Activated T-cell treated with anti-CD3 and anti-CD28 coated beads, Interleukin-2, amount 50 U/mL, for 24 hours (primary cell): Measurements from ENCODE around the gene HOXA6.

Experiments used
- DNase-seq: peaks from one replicate; pipeline ENCODE4 v3.0.0-alpha.2; 2020
- H3K27ac Mint-ChIP-seq: 2 replicates; pipeline ENCODE4 v1.8.0; 2020; ENCODE audit warnings: mild to moderate bottlenecking, mixed read lengths
- H3K27me3 Mint-ChIP-seq: 2 replicates; pipeline ENCODE4 v1.8.0; 2020; ENCODE audit warnings: mixed read lengths
- H3K36me3 Mint-ChIP-seq: 2 replicates; pipeline ENCODE4 v1.8.0; 2020; ENCODE audit warnings: low read depth, mixed read lengths
- H3K4me1 Mint-ChIP-seq: 2 replicates; pipeline ENCODE4 v1.8.0; 2020; ENCODE audit warnings: low read depth, mixed read lengths
- H3K4me3 Mint-ChIP-seq: 2 replicates; pipeline ENCODE4 v1.8.0; 2020; ENCODE audit warnings: mild to moderate bottlenecking, moderate library complexity, mixed read lengths
- H3K9me3 Mint-ChIP-seq: 2 replicates; pipeline ENCODE4 v1.8.0; 2020; ENCODE audit warnings: mixed read lengths

HOXA6 gene

DNA sequence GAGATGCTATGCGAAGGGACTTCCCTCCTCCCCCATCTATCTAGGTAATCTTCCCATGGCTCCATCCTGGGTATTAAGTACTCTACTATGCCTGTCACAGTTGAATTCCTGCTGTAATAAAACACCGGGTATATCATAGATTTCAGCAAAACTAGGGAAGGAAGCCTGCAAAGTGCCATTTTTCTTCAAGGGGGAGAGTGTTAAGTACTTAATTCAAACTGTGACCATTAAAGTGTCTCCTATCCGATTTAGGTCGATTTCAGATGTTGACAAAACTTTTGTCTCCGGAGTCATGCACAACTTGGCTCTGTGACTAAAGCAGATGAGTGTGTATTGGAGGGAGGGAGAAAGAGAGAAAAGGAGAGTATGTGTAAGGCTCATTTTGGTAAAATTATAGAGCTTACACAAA lies 21.6 kb downstream of the HOXA6 start:
- Mint-ChIP-seq H3K27me3 (peaks cover 60% of the 10 kb centered on the region), H3K9me3 (no peaks in the 10 kb centered on the region), H3K36me3 (no peaks in the 10 kb centered on the region), H3K27ac (no peak overlapping the region), H3K4me3 (no peak overlapping the region), H3K4me1 (no peaks in the 10 kb centered on the region)
- no peak for DNase-seq

DNA sequence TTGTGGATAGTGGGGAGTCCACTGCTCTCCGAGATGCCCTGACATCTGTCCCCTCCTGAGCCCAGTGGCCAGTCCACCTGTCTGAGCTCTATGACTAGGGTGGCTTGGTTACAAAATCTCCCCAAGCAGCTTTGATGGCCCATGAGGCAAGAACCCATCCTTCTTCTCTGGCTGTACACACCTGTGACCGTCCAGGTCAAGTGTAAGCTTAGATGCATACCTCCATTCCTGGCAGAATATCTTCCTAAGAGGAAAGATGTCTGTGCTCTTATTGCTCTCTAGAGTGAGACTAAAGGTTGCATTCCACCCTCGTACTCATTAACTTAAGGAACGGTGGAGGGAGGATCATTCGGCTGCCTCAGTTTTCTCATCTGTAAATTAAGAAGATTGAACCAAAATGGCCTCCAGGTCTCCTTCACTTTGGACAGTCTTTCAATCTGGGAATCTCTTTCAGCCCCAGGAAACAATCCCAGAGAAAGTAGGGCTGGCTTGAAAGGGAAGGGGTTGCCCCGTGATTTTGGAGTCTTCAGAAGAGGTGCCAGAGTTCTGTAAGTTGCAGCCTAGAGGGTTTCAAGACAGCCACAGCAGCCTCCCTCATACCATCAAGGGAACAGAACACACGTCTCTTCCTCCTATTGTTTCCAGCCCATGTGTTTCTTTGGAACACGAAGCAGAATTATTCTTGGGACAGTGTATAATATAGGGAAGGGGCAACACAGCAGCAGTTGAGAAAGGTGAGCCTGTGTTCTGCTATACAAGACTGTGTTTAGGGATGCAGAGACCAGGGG lies 22.5 kb downstream of the HOXA6 start:
- Mint-ChIP-seq H3K4me1 (no peaks in the 10 kb centered on the region), H3K9me3 (no peaks in the 10 kb centered on the region), H3K36me3 (no peaks in the 10 kb centered on the region), H3K27me3 (peaks cover 59% of the 10 kb centered on the region), H3K27ac (no peak overlapping the region), H3K4me3 (no peak overlapping the region)
- no peak for DNase-seq

GRCh38 chr7:27124096-27124901 lies 23.3 kb downstream of the HOXA6 start:
- H3K27me3 Mint-ChIP-seq, result peaks cover 56% of the 10 kb centered on the region
- no peak overlapping the region for H3K4me3 Mint-ChIP-seq
- no peak for DNase-seq
- H3K27ac Mint-ChIP-seq, result no peak overlapping the region
- H3K4me1 Mint-ChIP-seq, result no peaks in the 10 kb centered on the region
- H3K9me3 Mint-ChIP-seq, result no peaks in the 10 kb centered on the region
- H3K36me3 Mint-ChIP-seq, result no peaks in the 10 kb centered on the region

GRCh38 chr7:27123477-27124053 lies 24.0 kb downstream of the HOXA6 start:
- Mint-ChIP-seq H3K9me3 (no peaks in the 10 kb centered on the region), H3K27me3 (peaks cover 49% of the 10 kb centered on the region), H3K27ac (no peak overlapping the region), H3K4me3 (no peak overlapping the region), H3K36me3 (no peaks in the 10 kb centered on the region), H3K4me1 (no peaks in the 10 kb centered on the region)
- DNase-seq, result no peak

DNA sequence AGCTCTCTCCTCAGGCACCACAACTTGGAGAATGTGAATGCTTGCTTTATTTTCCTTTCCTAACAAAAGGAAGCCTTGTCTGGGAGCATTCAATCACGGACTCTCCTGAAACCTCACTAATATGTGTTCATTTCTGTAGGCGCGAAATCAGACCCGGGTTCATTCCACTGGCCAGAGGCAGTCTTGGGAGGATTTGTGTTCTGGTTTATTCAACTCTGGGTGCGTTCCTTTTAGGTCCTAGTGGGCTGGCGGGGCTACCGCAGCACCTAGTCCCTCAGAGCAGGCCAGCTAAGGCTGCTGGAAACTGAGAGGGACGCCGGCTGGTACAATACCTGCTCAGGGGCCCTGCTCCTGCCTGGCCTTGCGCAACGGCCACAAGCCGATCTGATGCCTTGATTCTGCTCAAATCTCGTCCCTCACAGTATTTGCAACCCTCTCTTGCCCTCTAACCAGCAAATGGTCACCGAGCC lies 24.5 kb downstream of the HOXA6 start:
- no peaks in the 10 kb centered on the region for H3K36me3 Mint-ChIP-seq
- H3K4me1 Mint-ChIP-seq, result no peaks in the 10 kb centered on the region
- H3K9me3 Mint-ChIP-seq, result no peaks in the 10 kb centered on the region
- DNase-seq, result no peak
- no peak overlapping the region for H3K4me3 Mint-ChIP-seq
- peaks cover 47% of the 10 kb centered on the region for H3K27me3 Mint-ChIP-seq
- H3K27ac Mint-ChIP-seq, result no peak overlapping the region

DNA sequence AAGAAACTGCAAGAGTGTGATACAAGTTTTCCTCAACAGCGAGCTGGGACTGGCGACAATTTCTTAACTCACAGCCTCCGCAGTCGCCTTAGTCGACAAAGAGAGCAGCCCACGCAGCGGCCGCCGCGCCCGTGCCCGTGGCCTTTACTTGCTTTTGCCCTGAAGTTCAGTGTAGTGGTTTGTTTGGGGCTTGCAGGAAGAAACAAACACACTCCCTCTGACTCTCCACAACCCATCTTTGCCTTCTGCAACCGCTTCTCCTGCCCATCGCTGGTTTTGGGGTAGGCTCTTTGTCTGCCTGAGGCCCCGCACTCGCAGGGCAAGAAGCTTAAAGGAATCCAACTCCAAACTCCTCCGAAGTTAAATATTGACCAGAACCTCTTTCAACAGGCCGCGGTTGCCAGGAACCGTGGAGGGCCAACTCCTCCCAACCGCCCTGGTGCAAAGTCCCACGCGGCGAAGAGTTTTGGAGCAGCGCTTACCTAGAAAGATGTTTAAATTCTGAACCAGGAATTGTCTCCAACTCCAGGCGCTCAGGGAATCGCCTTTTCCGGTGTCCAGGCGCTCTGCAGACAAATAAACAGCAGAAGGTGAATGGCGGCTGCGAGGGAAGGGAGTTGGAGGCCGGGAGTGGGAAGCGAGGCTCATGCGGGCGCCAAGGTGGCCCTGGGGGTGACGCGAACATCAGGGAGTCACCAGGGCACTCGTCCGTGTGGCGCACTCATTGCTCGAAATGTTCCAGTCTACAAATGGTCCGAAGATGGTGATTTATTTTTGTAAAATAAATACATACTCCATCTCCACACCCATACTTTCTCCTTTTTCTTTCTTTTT lies 25.3 kb downstream of the HOXA6 start:
- Mint-ChIP-seq H3K9me3 (no peaks in the 10 kb centered on the region), H3K4me3 (no peak overlapping the region), H3K4me1 (no peaks in the 10 kb centered on the region), H3K27me3 (peaks cover 43% of the 10 kb centered on the region), H3K36me3 (no peaks in the 10 kb centered on the region), H3K27ac (no peak overlapping the region)
- DNase-seq, result no peak

DNA sequence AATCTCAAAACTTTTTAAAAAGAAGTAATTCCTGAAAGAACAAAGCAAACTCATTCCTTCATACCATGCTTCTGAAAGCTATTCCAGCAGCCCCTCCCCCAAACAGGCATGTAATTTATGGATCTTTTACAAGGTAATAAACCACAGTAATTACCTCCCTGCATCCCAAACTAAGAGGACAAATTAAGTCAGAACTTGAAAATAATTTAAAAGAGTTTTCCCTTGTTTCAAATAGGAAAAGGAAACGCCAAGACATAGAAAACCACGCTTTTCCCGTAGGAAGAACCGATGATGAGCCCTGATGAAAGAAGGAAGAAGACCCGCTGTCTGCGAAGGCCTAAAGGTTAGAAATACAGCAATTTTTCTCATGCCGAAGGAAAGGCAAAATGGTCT lies 25.9 kb downstream of the HOXA6 start:
- H3K4me3 Mint-ChIP-seq, result no peak overlapping the region
- H3K27me3 Mint-ChIP-seq, result peaks cover 37% of the 10 kb centered on the region
- no peak for DNase-seq
- H3K9me3 Mint-ChIP-seq, result no peaks in the 10 kb centered on the region
- H3K36me3 Mint-ChIP-seq, result no peaks in the 10 kb centered on the region
- no peak overlapping the region for H3K27ac Mint-ChIP-seq
- H3K4me1 Mint-ChIP-seq, result no peaks in the 10 kb centered on the region

DNA sequence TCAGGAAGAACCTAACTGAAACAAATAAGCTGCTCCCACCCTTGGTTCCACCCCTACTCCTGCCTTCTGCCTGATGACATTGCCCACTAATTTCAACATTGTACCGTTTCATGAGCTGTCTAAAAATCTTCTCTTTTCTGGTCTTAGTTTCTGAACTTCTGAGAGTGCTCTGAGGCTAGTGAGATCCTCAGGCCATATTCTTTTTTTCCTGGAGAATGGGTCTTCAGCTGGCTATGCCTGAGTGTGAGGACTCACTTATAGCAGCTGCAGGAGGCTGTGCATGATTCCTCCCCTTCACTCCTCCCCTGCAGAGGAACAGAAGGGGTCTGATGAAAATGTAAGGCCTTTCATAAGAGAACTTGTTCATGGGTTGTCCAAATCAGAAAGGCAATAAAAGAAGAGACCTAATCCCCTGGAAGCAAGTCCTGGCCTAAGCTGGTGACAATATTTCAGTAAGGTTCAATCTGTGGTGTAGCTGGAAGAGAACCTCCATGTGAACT lies 28.1 kb downstream of the HOXA6 start:
- peaks cover 26% of the 10 kb centered on the region for H3K27me3 Mint-ChIP-seq
- no peak overlapping the region for H3K4me3 Mint-ChIP-seq
- no peaks in the 10 kb centered on the region for H3K9me3 Mint-ChIP-seq
- H3K4me1 Mint-ChIP-seq, result no peaks in the 10 kb centered on the region
- H3K36me3 Mint-ChIP-seq, result no peaks in the 10 kb centered on the region
- DNase-seq, result no peak
- no peak overlapping the region for H3K27ac Mint-ChIP-seq

- Mint-ChIP-seq H3K27ac (no peak overlapping the region), H3K27me3 (peaks cover 21% of the 10 kb centered on the region)
Measured at GRCh38 chr7:27118580-27118979, 29.0 kb downstream of the HOXA6 start.

GRCh38 chr7:27117887-27118491 lies 29.6 kb downstream of the HOXA6 start:
- Mint-ChIP-seq H3K27me3 (peaks cover 24% of the 10 kb centered on the region), H3K36me3 (no peaks in the 10 kb centered on the region), H3K4me1 (no peaks in the 10 kb centered on the region), H3K27ac (no peak overlapping the region), H3K4me3 (no peak overlapping the region), H3K9me3 (no peaks in the 10 kb centered on the region)
- no peak for DNase-seq

More at GRCh38 chr7:27118580-27118979, 29.0 kb downstream of the HOXA6 start:
- Mint-ChIP-seq H3K9me3 (no peaks in the 10 kb centered on the region), H3K36me3 (no peaks in the 10 kb centered on the region), H3K4me3 (no peak overlapping the region), H3K4me1 (no peaks in the 10 kb centered on the region)
- DNase-seq, result no peak

DNA sequence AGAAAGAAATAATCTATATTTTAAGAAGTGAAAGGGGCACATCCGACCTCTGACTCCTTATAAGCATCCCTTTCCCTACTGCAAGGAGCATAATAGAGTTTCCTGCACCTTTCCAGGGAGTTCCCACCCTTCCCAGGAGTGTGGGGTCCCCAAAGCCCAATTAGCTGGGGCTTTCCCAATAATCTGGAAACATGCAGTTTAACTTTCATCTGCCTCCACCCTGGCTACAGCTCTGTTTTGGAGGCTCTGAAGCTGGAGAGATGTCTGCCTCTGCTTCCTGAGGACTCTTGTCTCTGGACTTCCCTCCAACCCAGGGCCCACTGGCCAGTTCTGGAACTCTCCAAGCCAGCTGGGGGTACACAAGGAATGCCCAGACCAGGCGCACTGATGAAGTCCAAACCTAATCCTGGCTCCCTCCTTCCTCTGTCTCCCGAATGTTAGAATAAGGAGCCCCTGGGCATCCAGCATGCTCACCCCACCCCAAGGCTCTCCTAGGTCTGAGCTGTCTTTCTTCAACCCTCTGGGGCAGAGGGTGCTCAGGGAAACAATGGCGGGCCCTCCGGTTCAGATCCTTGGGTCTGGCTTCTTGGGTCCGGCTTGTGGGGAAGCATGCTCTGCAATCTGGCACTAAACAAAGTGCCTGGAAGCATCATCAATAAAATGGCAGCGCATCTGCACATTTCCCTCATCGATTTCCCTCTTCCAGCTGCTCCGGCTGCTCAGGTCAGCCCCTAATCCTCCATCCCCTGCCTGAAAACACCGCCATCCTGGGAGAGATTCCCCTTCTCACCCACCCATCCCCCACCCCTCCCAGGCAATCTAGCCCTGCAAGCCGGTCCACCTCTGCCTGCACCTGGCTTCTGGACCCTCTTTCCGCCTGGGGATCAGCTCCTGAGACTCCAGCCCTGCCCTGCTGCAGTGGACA lies 30.4 kb downstream of the HOXA6 start:
- Mint-ChIP-seq H3K4me1 (no peaks in the 10 kb centered on the region), H3K9me3 (no peaks in the 10 kb centered on the region), H3K27ac (no peak overlapping the region), H3K27me3 (peaks cover 26% of the 10 kb centered on the region), H3K4me3 (no peak overlapping the region), H3K36me3 (no peaks in the 10 kb centered on the region)
- no peak for DNase-seq

DNA sequence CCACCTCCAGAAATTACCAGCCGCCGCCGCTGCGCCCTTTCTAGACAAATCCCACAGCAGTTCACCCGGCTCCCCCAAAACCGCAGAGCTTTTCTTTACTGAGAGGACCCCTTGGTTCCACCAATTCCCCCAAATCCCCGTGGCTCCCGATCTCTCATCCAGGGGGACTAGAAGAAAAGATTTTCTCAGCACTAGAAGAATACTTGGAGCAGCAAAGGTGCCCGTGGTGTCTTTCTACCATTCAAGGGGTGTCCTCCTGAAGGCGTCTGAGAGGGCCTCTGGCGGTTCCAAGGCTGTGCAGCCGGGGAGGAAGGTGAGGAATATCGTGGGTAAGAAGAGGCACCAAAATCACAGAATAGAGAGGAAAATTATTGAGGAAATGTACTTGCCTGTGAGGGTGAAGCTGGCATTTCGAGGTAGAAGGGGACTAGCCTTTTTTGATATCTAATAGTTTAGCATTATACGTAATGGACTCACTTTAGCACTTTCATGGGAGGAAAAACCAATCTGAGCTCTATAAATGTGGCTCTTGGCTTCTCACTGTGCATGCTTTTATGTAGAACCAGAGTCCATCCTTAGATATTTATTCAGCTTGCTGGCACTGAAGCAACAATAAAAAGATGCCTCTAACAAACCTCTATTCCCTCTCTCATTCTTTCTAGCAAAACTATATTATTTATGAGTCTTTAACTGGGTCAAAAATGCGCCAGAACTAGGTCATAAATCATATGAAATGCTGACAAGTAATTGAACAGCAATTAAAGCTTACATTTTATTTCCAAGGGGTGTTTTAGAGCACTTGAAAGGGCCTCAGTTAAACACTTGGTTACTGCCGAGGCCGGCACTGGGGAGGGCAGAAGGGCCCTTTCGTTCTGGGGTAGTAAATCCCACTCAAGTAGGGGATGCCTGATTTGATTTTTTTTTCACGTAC lies 31.3 kb downstream of the HOXA6 start:
- H3K27ac Mint-ChIP-seq, result no peak overlapping the region
- H3K9me3 Mint-ChIP-seq, result no peaks in the 10 kb centered on the region
- no peaks in the 10 kb centered on the region for H3K36me3 Mint-ChIP-seq
- no peaks in the 10 kb centered on the region for H3K4me1 Mint-ChIP-seq
- DNase-seq, result no peak
- peaks cover 34% of the 10 kb centered on the region for H3K27me3 Mint-ChIP-seq
- H3K4me3 Mint-ChIP-seq, result no peak overlapping the region
